WERI-Rb-1 (cell line): Measurements from ENCODE around the gene GHDC.
"Not testable (repeated sequence)": the region's sequence is repeated elsewhere in the genome, so short reads cannot be mapped to it uniquely, and the experiment has no call there.

Experiments used
- DNase-seq: peaks from one replicate; pipeline ENCODE4 v3.0.0-alpha.2; 2020
- H3K27ac ChIP-seq: fragments of 250-450 bp; sonication (Bioruptor Pico); 2 replicates; pipeline ENCODE4 v1.5.1; 2020; ENCODE audit warnings: mild to moderate bottlenecking, moderate library complexity
- H3K27me3 ChIP-seq: fragments of 250-450 bp; sonication (Bioruptor Pico); 2 replicates; pipeline ENCODE4 v1.5.1; 2021; ENCODE audit warnings: mild to moderate bottlenecking, low read depth, moderate library complexity; ENCODE audit not compliant: insufficient read depth, severe bottlenecking
- H3K36me3 ChIP-seq: fragments of 250-450 bp; sonication (Bioruptor Pico); 2 replicates; pipeline ENCODE4 v1.5.1; 2020; ENCODE audit warnings: mild to moderate bottlenecking, moderate library complexity
- H3K4me3 ChIP-seq: 2 replicates; pipeline ENCODE4 v1.5.1; 2011; ENCODE audit warnings: low read depth, mild to moderate bottlenecking, control low read depth, low read length
- H3K9me3 ChIP-seq: fragments of 250-450 bp; sonication (Bioruptor Pico); 2 replicates; pipeline ENCODE4 v1.5.1; 2021; ENCODE audit warnings: mild to moderate bottlenecking, moderate library complexity; ENCODE audit not compliant: severe bottlenecking
- TF ChIP-seq, protein P1 (sequence below): IDR thresholded peaks from 2 replicates; pipeline ENCODE4 v1.5.1; 2011; ENCODE audit warnings: low read depth, mild to moderate bottlenecking, control low read depth, inconsistent platforms, low read length

The GHDC gene

DNA sequence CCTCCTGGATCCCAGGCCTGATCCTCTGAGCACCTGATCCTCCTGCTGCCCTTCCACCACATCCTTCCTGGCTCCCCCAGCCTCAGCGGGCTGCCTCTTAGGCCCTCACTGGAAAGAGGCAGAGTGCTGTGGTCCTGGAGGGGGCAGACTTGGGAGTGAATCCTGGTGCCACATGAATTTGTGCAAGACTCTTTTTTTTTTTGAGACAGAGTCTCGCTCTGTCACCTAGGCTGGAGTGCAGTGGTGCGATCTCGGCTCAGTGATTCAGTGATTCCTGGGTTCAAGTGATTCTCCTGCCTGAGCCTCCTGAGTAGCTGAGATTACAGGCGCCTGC lies 3.1 kb downstream of the GHDC start:
- Histone ChIP-seq H3K27ac (no peak overlapping the region), H3K36me3 (no peaks in the 10 kb centered on the region; the same call in 1 of the 2 replicates), H3K4me3 (no peak overlapping the region), H3K9me3 (no peaks in the 10 kb centered on the region), H3K27me3 (no peaks in the 10 kb centered on the region)
- TF ChIP-seq, protein P1, sequence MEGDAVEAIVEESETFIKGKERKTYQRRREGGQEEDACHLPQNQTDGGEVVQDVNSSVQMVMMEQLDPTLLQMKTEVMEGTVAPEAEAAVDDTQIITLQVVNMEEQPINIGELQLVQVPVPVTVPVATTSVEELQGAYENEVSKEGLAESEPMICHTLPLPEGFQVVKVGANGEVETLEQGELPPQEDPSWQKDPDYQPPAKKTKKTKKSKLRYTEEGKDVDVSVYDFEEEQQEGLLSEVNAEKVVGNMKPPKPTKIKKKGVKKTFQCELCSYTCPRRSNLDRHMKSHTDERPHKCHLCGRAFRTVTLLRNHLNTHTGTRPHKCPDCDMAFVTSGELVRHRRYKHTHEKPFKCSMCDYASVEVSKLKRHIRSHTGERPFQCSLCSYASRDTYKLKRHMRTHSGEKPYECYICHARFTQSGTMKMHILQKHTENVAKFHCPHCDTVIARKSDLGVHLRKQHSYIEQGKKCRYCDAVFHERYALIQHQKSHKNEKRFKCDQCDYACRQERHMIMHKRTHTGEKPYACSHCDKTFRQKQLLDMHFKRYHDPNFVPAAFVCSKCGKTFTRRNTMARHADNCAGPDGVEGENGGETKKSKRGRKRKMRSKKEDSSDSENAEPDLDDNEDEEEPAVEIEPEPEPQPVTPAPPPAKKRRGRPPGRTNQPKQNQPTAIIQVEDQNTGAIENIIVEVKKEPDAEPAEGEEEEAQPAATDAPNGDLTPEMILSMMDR: no peak
- no peak for DNase-seq

DNA sequence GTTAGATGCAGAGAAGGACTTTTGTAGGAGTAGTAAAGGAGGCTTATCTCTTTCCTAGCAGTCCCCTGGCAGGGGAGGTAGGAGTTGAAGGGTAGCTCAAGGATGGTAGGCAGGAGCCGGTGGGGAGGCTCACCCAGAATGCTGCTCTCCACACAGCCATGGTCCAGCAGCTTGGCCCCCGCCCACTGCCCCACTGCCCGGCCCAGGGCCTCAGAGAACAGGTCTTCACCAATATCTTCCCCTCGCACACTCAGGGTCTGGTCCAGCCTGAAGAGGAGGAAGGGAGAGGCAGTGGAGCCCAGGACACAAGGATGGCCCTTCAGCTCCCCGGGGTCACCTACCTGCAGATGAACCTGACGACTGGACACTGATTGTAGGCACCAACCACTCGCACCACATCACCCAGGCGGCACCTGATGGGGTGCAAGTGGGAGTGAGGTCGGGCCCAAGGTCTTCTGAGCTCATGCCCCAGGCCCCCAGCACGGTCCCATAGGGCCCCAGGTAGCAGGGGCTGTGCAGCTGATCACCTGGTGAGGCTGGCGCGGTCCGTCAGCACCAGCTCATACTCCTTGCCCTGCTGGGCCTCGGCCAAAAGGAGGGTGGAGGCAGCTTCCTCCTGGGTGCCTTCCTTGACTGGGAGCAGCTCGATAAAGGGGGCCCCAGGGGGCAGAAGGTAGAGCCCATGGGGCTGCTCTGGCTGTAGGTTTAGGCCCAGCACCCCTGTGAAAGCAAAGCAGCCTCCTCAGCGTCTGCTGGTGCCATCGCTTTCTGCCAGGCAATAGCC lies 3.6 kb downstream of the GHDC start:
- TF ChIP-seq, protein P1: no peak
- no peak overlapping the region for H3K27ac ChIP-seq

DNA sequence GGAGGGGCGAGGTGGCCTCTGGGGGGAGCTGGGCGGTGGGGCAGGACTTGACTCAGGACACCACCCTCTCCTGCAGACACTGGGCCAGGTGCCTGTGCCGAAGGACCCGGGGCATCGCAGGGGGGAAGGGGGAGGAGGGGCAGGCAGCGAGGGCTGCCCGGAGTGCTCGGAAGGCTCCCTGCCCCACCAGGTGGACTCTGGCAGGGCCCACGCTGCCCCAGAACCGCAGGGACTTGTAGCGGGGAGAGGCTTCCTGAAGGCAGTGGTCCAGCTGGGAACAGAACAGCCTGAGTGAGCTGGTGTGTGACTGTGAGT lies 4.7 kb downstream of the GHDC start:
- H3K36me3 ChIP-seq: no peaks in the 10 kb centered on the region; the same call in 1 of the 2 replicates
- no peaks in the 10 kb centered on the region for H3K9me3 ChIP-seq
- H3K27ac ChIP-seq: no peak overlapping the region
- TF ChIP-seq, protein P1: no peak
- no peak for DNase-seq
- H3K4me3 ChIP-seq: no peak overlapping the region
- no peaks in the 10 kb centered on the region for H3K27me3 ChIP-seq

More for the DNA sequence above, 3.6 kb downstream of the GHDC start:
- Histone ChIP-seq H3K36me3 (no peaks in the 10 kb centered on the region; the same call in 1 of the 2 replicates), H3K27me3 (no peaks in the 10 kb centered on the region), H3K4me3 (no peak overlapping the region), H3K9me3 (no peaks in the 10 kb centered on the region)
- no peak for DNase-seq

DNA sequence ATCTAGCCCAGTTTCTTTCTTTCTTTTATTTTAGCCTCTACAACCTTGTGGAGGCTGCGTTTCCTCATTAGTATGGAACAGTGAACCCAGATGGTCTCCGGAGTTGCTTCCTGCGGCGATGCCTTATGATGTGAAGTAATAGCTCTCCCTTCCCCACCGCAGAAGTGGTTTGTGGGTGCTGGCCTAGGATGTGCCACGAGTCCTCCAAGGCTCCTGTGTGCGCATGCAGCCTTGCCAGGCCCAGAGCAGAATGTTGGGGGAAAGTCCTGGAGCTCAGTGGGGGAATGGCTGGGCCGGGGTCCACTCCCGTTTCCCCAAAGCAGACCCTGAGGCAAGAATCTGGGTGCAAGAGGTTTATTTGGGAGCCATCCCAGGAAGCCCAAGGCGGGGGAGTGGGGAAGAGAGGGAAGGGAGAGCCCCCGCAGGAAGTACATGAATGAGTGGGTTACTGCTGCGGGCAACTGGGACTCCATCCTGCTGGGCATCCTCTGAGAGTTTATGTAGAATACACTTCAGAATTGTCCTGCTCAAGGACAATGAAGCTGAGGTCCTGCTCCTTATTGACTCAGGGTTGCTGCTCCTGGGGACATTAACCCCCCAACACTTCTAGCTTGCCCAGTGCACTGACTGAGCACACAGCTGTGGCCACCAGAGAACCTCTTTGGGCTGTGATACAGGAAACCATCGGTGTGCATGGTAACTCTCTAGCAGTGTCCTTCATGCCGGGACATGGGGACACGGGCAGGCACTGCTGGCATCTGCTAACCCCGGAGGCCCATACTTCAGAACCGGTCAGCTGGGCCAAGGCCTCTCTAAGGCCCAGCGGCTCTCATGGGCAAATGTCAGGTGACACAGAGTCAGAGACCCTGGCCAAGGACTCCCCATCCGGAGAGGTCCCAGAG lies 5.3 kb downstream of the GHDC start:
- Histone ChIP-seq H3K36me3 (no peaks in the 10 kb centered on the region; the same call in 1 of the 2 replicates), H3K9me3 (no peaks in the 10 kb centered on the region), H3K27ac (no peak overlapping the region), H3K27me3 (no peaks in the 10 kb centered on the region), H3K4me3 (no peak overlapping the region)
- DNase-seq: no peak
- TF ChIP-seq, protein P1: no peak

DNA sequence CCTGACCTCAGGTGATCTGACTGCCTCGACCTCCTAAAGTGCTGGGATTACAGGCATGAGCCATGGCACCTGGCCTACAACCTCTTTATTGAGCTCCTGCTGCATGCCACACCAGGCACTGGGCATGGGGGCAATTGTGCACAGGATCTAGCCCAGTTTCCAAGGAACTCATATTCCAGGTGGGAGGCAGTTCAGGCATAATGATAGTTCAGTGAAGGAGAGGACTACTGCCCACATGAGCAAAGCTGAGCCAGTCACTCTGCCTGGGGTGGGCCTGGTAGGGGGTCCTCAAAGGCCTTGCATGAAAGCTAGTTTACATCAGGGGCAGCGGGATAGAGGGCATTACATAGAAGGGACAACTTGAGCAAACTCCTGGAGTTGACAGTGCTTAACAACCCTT lies 6.5 kb downstream of the GHDC start:
- TF ChIP-seq, protein P1: no peak
- Histone ChIP-seq H3K27me3 (no peaks in the 10 kb centered on the region), H3K27ac (no peak overlapping the region), H3K4me3 (no peak overlapping the region), H3K9me3 (no peaks in the 10 kb centered on the region), H3K36me3 (no peaks in the 10 kb centered on the region; the same call in 1 of the 2 replicates)
- no peak for DNase-seq

DNA sequence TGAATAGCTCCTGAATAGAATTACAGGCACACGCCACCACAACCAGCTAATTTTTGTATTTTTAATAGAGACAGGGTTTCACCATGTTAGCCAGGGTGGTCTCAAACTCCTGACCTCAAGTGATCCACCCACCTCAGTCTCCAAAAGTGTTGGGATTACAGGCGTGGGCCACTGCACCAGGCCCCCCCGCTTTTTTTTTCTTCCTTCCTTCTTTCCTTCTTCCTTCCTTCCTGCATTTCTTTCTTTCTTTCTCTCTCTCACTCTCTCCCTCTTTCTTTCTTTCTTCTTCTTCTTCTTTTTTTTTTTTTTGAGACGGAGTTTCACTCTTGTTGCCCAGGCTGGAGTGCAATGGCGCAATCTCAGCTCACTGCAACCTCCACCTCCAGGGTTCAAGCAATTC lies 8.1 kb downstream of the GHDC start:
- not testable (repeated sequence) for H3K36me3 ChIP-seq, H3K27me3 ChIP-seq, H3K9me3 ChIP-seq, DNase-seq, H3K4me3 ChIP-seq, H3K27ac ChIP-seq
